NCI-H446 treated with DMSO at 0.1 percent for 48 hours (cell line): Measurements from ENCODE around the gene LCN1.
A peak's percentile ranks its signal among the peaks of the same experiment; 100 is the strongest.

Source experiments
- DNase-seq: peaks from one replicate; lab custom pipeline; 2025; lab: John Stamatoyannopoulos, UW

LCN1 gene

DNA sequence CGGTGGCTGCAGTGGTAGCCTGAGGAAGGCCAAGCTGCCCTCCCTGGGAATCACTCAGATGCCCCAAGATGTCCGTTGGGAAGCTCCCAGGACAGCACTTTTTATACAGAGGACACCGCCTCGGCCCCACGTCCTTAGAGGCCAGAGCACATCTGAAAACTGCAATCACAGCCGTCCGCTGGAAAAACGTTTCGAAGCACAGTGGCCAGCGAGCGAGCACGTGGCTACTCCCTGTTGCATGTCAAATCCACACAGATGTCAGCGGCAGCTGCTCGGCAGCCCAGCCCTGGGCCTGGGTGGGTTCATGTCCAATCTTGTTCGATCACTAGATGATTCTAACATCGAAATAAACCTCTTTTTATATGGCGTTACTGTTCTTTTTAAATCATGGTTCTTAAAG, 32.7 kb upstream of the LCN1 start:
- no peak for DNase-seq

GRCh38 chr9:135489188-135489906, 31.9 kb upstream of the LCN1 start:
- no peak for DNase-seq

- DNase-seq: no peak
Measured at GRCh38 chr9:135490166-135490870, 30.9 kb upstream of the LCN1 start.

- no peak for DNase-seq
Measured at GRCh38 chr9:135490980-135491464, 30.2 kb upstream of the LCN1 start.

GRCh38 chr9:135491764-135492163, 29.5 kb upstream of the LCN1 start:
- DNase-seq: no peak

DNA sequence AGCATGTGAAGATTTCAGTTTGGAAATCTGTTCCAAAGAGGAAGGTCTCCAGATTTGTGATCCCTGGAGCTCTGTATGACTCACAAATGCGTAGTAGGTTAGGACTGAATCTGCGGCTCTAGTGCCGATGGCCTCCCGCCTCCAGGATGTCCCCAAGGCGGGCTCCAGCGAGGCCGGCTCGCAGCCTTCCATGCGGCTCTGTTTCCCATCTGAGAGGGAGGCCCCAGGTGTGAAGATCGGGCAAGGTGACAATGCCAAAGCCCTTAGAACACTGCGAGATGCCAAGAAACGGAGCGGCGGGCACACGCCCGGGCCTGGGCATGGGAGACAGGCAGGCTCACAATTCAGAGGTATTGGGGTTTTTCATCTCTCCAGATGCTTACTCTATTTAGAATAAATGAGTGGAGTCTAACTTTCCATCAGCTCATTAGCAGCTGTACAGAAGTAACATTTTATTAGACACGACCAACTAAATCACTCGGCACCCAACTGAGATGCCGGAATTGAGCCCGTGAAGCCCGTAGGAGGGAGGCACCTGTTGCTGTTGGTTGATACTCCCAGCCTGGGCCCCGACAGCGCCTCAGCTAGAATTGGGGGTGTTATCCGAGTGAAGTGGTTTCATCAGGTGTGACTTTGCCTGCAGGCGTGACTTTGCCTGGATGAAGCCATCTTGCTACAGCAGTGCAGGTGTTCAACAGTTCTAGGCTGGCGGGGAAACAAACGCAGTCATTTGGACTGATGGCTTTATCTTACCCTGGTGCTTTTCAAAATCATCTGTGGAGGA, 28.2 kb upstream of the LCN1 start:
- DNase-seq: no peak

DNA sequence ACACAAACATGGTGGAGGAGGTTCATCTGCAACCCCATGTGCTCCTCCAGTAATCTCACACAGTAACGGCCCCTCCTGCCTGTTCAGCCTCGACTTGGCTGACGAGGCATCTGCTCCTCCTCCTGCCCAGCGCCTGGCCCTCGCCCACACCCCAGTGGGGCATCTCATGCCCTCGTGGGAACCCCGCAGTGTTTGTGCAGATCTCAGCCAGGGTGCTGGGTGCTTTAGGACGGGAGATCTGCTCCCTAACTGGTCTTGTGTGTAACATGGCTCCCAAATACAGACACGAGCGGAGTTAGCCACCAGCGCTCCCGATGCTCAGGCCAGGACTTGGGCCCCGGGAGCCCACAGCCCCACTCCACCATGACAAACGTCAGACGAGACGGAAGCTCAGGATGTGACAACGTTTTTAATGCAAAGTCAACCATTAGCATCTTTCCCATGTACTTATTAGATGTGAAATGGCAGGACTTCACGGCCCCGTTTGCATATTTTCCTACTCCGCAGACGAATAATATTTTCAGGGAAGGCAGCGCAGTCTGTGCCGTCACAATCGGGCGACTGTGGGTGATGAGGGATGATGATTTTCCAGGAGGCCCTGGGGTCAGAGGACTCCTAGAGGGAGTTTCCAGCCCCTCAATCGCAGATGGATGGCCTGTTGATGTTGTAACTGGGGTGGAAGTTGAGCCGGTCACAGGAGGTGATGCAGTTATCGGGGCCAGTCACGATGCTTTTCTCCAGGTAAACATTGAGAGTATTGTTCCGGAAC, 26.3 kb upstream of the LCN1 start:
- DNase-seq: no peak

DNA sequence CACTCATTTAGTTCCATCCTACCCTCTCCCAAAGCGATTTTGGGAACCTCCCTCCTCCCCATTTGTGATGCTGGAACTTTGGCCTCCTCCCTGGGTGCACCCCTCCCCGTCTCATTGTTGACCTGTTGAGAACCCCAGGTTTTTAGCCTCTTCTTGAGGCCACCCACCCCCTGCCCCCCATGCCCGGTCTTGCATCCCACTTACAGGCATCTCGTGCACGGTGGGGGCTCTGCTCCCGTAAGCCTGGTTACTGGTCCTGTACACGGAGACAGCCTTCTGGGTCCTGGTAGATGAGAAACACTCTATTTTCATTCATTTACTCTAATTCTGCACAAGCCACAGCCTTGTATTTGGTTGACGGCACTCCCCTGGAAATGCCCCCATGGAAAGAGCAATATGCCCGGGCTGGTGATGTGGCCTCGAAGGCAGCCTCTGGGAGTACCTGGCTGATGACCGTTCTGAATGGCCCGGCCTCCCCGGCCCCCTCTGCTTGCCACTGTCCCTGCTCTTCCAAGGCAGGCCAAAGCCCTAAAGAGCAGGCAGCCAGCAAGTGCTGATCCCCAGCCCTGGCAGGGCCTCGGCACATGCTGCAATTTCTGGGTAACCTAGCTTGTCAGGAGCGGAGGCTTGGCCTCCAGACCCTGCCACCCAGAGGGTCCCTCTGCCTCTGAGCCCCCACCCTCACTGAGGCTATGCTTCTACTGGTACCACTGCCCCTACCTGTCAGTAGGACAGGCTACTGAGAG, 22.7 kb upstream of the LCN1 start:
- no peak for DNase-seq

- DNase-seq: peak; percentile 10
Measured at GRCh38 chr9:135499326-135500070, 21.7 kb upstream of the LCN1 start.

DNA sequence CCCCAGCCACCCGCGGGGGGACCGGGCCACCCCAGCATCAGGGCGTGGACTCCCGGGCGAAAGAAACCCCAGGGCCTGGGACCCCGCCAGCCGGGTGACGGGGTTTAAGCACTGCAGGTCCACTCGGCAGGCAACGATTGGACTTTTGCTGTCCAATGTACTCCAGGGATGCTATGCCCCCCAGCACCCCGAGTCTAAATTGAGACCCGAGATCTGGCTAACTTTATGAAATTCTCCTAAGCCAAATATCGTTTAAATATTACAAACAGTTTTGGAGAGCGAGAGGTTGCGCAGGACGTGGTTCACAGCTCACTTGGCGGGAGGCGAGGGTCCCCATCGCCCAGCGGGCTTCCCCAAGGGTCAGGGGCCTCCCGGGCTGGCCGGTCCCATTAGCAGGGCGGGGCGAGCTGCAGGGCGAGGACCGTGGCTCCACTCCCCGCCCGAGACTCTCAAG, 21.1 kb upstream of the LCN1 start:
- no peak for DNase-seq

GRCh38 chr9:135500525-135501260, 20.5 kb upstream of the LCN1 start, which contains the start of gene MRPS2:
MRPS2 (plus strand) TSS chr9:135500682; CDS start chr9:135500711, 29 bp downstream.
- peak; percentile 40 for DNase-seq

DNA sequence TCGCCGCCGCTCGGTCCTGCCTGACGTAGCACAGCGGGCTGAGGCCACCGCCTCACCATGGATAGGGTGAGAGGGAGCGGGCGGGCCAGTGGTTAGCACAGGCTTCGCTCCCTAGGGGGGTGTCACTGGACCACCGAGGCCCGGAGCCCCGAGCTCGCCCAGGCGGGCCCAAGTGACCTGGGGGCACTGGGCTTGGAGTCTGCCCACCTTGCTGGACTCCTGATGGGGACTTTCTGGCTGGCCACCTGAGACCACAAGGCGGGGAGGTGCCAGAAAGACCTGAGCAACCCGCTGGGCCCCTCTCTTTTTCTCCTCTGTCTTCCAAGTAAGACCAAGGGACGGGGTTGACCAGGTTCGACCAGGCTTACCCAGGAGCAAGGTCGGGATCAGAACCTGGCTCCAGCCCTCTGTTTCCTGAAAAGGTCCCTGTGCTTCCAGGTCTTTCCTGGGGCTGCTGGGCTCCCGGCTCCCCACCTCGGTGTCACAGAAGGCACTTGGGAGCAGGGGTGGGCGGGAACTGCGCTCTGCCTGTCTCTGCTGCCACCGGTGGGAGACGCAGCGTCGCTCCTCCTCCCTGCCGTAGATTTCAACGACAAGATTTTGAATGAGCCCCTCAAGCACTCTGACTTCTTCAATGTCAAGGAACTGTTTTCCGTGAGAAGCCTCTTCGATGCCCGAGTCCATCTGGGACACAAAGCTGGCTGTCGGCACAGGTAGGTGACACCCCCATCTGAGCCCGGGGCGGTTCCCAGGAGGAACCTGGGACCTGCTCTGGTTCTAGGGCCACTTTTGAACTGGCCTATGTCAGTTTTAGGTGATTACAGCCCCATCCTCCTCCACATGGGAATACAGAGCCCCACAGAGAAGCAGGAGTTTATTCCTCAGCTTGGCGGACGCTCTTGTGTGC, 19.7 kb upstream of the LCN1 start:
- DNase-seq: no peak

- no peak for DNase-seq
Measured at GRCh38 chr9:135502168-135502872, 18.9 kb upstream of the LCN1 start.

GRCh38 chr9:135502873-135503321, 18.3 kb upstream of the LCN1 start:
- no peak for DNase-seq

GRCh38 chr9:135503371-135504261, 17.6 kb upstream of the LCN1 start:
- DNase-seq: no peak
